ENCODE measurements around the gene LRRC18.

Gene LRRC18

DNA sequence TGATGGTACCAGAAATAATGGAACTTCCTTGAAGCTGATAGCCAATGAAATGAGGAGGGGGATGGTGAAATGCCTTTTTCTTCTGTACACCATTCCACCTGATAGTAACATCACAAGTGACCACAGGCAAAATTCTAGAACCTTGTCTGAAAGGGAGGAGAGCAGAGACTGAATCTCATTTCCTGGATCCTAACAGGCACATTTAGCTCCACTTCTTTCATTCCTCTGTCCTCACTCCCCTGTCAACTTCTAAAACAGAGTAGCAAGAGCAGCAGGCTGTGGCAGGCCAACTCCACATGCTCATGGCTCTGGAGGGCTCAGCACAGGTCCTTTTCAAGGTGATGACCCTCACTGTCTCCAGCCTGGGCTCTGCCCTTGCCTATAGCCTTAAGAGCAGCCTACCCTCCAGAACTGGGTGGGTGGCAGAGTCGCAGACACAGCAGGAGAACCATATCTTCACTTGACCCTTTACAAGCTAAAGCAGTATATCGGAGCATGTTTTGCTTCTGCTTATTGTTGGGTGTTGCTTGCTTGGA, at the start of gene LRRC18:
Gene LRRC18 (minus strand): TSS at position 51 of the 536 bp plus-strand sequence. CDS start 25,685 bp downstream, outside the sequence.
- DNase-seq: no peak

DNA sequence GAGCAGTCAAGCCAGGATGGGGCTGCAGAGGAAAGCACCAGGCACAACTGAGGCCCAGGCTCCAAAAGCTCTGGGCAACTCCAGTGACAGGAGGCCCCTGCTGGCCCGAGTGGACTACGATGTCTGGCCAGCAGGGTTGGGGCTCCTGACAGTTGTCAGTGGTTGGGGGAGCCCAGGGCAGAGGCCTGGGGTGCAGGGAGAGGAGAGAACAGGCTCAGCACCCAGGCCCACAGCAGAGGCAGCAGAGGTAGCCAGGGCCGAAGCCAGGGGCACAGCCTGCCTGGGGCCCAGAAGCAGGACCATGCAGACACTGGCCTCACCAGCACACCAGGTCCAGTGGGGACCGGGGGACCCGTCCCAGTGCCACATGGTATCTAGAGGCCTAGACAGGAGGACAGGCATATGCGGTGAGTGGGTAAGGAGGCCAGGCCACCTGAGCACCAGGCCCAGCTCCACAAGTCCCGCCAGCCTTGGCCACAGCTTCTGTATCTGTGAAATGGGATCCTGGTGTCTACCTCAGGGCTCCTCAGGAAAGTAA, 46.0 kb upstream of the LRRC18 start:
- DNase-seq: no peak

DNA sequence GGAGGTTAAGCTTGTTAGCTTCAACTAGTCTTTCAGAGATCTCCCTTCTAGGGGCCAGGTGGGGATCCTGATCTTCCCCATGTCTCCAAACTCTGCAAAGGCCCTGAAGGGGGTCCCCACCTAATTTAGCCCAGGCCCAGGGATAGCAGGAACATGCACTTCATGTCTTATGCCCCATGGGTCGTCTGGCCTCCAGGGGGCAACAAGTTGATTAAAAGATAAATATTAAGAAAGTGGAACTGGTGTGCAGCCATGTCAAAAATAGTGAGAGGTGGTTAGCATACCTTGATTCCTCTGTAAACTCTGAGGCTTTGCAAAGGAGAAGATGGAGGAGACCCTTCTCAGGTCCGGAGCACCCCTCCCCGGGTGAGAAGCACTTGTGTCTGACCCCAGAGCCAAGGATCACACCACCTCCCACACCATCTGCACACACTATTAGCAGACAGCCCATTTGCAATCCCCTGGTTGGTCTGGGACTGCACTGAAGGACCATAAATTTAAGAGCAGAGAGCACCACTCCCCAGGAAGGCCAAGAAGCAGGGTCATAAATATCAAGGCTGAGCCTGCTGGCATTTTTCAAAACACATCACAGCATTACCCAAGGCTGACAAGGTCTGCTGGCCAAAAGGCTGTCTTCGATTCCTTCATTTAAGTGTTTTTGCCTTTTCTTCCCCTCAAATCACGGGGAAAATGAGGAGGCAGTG, 44.2 kb upstream of the LRRC18 start:
- no peak for DNase-seq

DNA sequence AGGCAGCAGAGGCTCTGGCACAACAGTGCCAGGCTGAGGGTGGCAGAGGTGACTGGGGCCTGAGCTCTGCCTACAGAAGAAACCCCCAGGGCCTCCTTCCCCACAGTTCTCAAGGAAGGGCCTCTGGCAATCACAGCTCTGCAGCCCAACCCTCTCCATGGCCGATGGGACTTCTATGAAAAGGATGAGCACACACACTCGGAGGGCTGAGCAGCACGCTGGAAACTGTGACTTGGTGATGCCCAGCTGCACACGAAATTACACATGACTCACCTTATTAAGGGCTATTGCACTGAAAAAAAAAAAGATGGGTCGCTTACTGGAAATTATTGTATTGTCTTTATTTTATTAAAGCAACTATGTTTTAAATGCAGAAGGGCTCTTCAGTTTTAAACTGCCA, 42.9 kb upstream of the LRRC18 start:
- DNase-seq: no peak

DNA sequence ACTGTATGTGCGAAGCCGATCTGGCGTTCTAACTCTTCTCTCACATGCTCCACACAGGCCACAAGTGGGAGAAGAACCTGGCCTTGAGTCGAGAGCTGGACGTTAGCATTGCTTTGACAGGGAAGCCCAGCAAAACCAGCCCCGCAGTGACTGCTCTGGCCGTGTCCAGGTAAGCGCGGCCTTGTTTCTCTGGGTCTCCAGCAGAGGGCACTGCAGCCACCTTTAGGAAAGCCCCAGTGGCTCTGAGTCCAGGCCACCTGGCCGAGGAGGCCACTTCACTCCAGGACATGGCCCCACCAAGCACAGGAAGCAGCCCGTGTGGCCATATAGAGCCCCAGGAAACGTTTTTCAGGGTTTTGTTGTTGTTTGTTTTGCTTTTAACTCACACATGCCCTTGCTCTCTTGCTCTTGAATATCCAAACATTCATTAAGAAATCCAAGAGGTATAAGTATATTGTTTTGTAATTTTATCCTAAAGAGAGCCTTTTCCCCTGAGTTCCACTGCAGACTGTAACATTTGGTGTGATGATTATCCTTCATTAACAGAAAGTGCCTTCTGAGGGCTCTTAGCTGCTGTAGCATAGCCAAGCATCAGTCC, 41.8 kb upstream of the LRRC18 start:
- no peak for DNase-seq

DNA sequence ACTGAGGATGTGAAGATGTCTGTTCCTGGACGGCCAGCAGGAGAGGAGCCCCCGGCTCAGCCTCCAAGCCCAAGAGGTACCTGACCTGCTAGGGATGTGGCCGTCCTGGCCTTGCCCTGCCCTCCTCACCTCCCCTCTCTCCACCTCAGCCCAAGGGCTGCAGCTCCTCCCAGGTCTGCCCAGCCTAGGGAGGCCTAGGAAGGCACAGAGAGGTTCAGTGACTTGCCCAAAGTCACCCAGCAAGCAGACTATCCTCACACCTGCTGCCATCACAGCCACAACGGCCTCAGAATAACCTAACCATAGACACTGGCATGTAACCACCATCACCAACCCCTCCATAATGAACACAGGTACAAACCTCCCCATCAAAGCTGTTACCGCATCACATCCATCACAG, 38.7 kb upstream of the LRRC18 start:
- no peak for DNase-seq

DNA sequence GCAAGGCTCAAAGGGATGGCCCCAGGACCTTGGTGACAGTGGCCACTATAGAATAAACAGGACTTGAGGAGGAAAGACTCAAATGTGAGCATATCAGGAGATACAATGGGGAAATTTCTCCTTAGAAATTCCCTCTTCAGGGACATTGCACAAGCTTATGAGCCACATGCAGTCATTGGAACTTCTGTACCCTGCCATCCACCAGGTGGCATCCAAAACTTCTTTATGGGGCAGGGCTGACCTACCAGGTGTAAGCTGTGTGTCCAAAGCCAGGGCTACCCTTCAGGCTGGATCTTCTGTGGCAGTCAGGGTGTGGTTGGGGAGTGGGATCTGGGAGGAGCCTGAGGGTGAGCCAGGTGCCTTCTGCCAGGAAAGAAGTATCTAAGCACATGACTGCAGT, 36.6 kb upstream of the LRRC18 start:
- DNase-seq: no peak

DNA sequence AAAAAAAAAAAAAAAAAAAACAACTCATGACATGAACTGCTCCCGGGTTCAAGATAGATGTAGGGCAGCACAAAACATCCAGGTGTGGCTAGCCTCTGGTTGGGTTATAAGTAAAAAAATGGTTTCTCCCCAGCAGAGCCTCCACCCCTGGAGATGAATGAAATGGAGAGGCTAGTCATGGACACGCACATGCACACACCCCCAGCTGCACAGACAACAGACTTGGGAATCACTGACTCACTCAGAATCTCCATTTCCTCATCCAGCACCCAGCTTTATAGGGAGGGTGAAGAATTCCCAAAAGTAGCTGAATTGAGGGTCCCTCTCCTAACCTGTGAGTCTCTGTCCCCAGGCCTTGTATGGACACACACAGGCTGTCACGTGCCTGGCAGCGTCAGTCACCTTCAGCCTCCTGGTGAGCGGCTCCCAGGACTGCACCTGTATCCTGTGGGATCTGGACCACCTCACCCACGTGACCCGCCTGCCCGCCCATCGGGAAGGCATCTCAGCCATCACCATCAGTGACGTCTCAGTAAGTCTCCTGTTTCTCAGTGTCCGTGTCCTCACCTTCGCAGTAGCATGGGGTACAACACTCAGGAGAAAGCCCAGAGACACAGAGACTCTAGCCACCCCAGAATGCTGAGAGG, 35.0 kb upstream of the LRRC18 start:
- no peak for DNase-seq

DNA sequence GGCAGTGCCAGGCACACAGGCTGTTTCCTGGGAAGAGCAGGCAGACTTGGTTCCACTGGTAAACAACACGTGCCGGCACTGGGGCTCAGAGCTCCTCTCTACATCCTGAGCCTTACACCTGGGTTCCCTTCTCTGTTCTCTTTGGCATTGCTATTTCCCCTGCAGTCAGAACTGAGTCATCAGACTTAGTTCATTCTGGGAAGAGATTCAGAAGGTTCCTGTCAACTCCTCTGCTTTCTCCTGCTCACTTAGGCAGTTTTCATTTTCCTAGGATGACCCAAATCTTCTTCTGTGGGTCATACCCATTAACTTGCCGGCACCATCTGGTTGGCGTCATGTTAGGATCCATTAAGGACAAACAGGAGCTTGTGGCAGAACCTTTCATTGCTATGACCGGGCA, 33.4 kb upstream of the LRRC18 start:
- DNase-seq: no peak

DNA sequence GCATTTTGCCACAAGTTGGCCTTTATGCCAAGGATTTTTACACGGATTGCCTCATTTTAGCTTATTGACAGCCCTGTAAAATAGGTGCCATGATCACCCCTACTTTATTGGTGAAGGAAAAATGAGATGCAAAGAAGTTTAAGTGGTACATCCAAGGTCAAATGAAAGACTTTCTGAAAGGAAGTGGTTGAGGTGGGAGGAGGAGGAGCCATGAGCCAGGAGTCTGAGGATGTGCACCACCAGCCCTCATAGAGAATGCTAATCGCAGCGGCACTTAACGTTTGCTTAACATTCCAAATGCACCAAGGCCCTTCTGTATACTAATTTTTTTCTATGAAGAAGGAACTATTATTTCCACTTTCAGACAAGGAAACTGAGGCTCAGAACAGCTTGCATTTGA, 31.0 kb upstream of the LRRC18 start:
- no peak for DNase-seq

DNA sequence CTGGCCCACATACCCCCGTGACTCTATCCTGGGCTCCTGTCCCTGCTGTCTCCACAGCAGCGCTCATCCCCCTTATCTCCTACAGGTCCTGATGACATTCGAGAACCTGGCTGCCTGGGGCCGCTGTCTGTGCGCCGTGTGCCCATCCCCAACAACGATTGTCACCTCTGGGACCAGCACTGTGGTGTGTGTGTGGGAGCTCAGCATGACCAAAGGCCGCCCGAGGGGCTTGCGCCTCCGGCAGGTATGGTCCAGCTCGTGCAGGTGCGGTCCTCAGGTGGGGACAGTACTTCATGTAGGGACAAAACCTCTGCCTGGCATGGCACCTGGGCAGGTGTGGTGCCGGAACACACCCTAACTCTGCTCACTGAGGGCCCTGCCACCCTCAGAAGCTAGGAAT, 30.4 kb upstream of the LRRC18 start:
- no peak for DNase-seq

DNA sequence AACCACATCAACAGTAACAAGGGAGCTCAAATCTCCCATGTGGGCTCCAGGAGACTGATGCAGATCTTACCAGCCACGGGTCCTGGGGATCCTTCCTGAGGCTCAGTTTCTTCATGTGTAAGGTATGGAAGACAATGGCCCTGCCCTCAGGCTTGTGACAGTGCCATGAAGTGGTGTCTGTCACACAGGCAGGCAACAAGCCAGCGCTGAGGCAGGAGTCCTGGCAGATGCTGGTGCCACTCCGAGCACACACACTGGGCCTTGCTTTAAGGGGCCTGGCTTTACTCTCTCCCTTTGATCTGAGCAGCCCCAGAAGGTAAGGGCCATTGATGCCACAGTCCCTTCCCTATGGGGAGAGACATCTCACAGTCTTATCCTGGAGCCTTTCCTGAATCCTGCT, 28.4 kb upstream of the LRRC18 start:
- no peak for DNase-seq

DNA sequence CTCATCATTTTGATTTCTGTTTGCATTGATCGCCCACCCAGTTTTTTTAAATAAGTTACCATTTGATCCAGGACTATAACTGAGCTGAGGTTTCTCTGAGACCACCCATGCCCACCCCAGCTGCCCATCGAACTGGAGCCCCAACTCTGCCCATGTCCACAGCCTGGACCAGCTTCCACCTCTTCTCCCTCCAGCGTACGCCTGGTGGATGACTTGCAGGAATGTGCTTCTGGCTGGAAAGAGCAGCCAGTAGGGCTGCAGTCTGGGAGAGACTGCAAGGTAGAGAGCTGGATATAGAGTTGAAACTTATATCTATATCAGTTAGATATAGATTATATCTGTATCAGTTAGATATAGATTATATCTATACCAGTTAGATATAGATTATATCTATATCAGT, 25.8 kb upstream of the LRRC18 start:
- DNase-seq: no peak

DNA sequence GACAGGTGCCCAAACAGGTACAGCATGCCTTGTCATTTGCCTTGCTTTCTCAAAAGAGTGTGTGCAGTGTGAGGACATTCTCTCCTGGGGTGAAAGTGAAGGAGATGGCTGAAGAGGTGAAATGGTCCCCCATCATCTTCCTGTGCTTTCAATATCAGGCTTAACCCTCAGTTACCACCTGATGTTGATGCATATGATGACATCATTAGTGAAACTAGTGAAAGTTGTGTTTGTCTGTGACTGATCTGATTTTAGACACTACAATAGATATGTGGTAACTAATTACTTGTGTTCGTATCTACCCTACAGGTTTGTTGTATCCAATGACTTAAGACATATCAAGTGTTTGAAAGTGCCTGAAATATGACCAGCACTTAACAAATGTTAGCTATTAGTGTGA, 24.4 kb upstream of the LRRC18 start:
- DNase-seq: no peak

DNA sequence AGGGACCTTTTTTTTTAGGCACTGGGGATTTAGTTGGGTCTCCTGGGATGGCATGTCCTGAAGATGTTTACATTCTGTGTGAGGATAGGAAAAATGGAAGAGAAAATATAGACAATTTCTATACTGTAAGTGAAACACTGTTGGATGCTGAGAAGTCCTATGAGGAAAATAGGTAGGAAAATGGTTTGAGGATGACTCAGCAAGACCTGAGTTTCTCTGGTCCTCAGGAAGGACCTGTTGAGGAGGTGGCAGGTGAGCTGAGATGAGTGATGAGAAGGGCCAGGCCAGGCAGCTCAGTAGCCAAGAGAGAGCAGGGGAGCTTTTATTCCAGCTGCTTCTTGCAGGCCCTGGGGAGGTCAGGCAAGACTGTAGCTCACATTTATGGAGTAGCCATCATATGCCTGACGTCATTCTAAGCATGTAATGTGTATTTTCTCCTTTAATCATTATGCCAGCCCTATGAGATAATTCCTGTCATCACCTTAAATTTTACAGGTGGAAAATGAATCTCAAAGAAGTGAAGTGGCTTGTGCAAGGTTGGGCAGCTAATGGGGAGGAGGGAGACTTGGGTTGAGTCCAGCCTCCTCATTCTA, 19.1 kb upstream of the LRRC18 start:
- DNase-seq: no peak

DNA sequence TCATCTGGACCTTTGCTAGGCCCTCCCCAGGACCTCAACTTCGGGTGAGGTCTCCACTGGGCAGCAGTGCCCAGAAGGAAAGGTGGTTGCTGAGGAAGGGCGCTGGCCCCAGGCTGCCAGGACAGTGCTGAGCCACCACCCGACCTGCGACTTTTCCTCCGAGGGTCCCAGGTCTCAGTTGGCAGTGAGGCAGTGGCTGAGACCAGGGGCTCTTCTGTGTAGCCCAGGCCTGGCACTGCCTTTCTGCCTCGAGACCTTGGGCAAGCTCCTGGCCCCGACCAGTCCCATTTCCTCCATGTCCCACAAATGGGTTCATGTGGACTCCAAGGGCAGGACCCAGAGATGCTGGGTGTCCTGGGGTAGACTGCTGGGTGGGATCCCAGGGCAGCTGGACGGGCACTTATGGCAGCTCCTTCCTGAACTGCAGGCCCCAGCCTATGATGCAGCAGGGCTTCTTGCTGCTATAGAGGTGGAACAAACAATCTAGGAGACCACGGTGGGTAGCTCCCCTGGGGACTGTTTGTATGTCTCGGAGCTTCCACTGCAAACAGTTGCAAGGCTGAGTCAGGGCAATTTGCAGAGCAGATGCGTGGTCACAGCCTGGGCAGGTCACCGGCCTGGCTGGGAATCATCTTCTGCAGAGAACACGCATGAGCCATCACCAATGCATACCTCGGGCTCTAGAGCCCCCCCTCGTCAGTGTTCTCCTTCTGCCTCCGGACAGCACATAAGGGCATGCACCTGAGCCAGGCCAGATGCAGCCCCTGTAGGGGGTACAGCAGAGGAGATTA, 17.9 kb upstream of the LRRC18 start:
- no peak for DNase-seq

DNA sequence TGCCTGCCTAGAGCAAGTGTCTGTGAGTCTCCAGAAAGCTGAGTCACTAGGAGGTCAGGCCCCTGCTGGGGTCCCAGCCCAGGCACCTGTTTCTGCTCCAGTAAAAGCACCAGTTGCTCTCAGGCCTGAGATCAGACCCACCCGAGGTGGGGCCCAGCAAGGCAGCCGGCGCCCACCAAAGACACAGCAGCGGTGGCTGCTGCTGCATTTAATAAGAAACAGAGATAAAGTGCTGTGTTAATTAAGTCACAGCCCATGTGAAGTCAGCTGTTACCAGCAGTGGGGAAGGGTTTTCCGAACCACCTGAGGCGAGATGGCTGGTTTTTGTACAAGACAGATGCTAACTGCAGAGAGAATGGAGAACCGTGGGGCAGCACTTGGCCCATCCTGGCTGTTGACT, 12.1 kb upstream of the LRRC18 start:
- no peak for DNase-seq

DNA sequence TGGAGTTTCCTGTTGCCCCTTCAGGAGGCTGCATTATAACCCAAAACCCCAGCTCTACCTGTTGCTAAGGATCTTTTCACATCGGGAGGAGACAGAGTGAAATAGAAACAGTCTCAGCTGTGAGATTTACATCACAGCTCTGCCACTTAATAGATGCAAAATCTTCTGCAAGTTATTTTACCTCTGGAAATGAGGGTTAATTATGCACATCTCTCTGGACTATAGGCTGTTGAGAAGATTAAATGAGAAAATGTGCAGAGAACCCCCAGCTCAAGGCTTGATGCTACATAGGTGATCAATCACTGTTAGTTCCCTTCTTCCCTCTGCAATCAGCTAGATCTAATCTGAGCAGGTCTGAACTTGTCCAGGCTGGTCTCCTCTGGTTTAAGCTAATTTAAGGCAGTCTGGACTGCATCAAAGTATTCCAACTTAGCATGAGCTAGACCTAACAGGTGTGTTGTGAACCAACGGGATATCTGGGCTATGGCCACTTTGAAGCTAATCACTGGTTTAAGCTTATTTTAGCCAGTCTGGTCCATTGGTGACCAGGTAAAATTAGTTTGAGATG, 8.9 kb upstream of the LRRC18 start:
- no peak for DNase-seq

DNA sequence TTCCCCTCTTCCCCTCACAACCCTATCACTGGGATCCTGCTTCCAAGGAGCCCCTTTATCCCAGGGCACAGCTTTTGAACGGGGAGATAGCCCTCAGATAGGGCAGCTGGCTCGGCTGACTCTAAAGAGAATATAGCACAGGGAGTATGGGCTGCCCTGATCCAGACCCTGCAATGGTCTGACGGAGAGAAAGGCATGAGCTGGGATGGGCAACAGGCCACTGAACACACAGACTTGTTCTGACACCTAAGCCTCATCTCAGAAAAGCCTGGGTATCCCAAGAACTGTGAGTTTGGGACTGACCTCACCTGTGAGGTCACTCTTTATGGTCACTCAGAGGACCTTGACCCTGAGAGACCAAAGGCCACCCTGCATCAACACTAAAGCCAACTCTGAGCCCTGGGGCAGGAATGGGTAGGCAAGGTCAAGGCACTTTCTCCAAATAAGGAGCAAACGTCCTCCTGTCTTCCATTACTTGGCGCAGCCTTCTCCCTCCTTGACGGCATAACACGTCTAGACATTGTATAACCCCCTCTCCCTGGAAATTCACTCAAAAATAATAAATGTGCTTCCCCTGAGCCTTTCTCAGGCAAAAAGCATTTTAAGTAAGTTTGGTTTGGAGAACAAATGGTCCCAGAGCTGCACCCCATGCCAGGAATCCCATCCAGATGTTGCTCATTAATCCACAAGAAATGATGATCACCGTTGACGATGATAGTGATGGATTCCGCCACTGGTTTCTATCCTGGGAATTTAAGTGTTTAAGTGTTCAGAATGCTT, 8.2 kb upstream of the LRRC18 start:
- no peak for DNase-seq

DNA sequence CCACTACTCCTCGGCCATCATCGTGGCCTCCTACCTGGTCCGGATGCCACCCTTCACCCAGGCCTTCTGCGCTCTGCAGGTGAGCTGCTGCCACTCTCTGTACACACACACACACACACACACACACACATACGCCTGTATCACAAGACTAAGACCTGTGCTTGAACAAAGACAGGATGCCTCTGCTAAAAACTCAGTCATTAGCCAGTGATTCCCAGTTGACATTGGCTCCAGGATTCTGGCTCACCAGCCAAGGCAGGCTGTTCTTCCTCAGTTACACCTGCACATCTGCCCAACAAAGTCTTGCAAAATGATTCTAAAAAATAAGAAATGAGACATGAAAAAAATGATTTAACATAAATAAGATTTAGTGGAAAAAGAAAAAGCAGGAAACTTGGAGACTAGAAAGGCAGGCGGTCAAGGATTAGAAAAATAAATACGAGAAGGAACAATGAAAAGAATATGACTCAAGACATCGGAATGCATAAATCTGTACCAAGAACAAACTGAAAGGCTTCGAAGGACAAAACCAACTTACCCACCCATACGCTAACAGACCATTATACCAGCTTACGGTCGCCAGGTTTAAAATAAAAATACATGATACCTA, 7.4 kb upstream of the LRRC18 start:
- no peak for DNase-seq

DNA sequence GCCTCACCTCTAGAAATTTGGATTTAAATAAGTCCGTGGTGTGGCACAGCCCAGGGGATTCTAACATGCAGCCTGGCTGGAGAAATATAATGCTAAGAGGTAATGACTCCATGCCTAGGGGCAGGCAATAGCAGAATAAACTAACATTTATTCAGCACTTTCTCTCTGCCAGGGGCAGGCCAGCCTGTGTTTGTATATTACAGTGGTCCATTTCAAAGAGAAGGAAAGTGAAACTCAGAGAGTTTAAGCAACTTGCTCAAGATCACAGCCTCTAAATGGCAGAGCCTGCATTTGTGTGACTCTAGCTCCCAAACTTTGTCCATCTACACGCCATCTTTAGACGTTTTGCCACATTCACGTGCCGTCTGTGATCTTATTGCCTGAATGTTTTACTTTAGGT, 6.7 kb upstream of the LRRC18 start:
- DNase-seq: no peak

All from CD4-positive, alpha-beta T cell treated with Interleukin-15 for 1 hour (primary cell).